CD4-positive, alpha-beta T cell treated with Interleukin-1 beta for 1 hour (primary cell): ENCODE results near the gene SLC1A4.
A peak's percentile ranks its signal among the peaks of the same experiment; 100 is the strongest.
"Not testable (repeated sequence)": the region's sequence is repeated elsewhere in the genome, so short reads cannot be mapped to it uniquely, and the experiment has no call there.

Experiments
- DNase-seq, 2 donors: peaks; one replicate each; pipeline ENCODE4 v3.0.0-alpha.2; 2020 to 2022

The SLC1A4 gene

DNA sequence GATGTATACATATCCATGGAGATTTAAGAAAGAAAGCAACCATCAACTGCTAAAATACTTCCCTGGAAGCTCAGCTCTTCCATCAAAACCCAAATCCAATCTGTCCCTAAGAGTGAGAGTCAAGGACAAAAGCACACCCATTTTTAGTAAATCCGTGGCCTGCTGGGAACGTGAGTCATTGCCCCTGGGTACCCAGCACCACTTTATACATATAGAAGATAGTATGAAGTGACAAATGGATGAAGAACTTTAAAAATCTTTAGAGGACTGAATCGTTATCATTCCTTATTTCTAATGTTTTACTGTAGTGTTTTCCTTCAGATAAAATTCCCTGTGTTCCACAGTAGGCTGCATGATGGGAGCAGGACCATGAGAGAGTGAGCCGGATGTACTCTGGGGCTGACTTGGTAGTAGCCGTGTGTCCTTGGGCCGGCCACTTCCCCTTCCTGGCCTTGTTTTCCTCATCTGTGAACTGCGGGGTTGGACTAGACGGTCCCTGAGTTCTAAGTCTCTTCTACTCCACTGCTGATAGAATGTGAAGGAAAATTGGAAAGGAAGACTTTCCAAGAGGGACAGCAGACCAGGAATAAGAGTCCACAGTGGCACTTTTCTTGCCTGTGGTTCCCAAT lies 38.5 kb downstream of the SLC1A4 start:
- DNase-seq: no peak

DNA sequence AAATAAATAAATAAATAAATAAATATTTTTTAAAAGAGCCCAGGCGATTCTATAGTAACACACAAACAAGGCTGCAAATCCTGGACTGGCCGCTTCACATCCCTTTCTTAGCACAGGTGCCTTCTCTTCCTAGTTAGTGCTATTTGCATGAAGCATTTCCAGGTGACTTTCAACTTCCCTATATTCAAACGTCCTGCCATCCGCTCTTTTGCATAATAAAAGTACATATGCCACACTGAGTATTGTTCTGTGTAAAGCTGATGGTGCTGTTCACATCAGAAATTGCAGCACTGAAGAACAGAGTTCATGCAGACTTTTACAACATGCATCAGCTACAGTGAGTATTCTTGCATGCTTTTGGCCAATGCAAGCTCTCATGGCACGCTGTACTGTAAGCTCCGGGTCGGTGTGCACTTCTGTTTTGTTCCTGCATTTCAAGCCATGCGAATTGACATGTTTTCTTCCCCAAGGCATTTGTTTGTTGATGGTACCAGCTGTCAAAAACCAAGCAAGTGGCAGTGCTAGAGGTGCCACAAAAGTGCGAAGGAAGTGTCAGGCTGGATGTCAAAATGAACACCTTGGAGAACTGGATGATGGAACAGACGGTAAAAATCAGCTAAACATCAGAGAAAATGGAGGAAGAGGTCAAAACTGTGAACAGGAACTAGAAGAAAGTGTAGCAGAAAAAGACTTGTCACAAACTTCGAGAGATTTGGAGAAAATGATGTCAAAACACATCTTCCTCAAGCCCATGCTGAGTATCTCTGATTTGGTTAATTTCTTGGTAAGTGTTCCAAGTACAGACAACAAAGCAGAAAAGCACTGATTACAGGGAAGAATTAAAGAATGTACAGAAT lies 41.5 kb downstream of the SLC1A4 start:
- DNase-seq: peak in 1 of 2 donors; percentile 12

DNA sequence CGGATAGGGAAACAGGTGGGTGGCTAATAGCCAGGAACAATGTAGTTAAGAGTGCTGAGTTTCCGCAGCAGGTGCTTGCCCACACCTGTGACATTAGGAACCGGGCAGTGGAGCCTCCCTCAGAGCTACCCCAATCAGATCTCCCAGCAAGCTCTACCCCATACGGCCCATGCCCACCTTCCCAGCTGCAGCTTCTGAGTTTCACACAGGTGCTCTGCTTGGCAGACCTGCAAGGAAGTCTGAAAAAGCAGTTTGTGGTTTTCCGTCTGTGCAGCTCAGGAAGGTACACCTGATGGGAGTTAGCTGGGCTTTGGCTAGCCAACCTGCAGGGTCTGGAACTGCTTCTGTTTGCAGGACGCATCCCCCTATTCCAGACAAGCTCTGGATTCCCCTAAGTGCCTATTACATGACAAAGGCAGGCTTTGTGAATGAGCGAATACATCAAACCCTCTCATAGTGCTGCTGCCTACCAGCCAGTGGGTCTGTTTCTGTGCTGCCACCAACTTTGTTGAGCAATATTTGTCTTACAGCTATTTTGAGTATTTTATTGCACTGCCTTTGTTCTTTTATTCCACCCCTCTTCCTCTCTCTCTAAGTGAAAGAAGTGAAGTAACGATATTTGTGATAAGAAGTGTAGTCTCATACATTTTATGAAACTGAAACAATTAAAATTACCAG lies 42.3 kb downstream of the SLC1A4 start:
- DNase-seq: peak; percentile 10 to 22

DNA sequence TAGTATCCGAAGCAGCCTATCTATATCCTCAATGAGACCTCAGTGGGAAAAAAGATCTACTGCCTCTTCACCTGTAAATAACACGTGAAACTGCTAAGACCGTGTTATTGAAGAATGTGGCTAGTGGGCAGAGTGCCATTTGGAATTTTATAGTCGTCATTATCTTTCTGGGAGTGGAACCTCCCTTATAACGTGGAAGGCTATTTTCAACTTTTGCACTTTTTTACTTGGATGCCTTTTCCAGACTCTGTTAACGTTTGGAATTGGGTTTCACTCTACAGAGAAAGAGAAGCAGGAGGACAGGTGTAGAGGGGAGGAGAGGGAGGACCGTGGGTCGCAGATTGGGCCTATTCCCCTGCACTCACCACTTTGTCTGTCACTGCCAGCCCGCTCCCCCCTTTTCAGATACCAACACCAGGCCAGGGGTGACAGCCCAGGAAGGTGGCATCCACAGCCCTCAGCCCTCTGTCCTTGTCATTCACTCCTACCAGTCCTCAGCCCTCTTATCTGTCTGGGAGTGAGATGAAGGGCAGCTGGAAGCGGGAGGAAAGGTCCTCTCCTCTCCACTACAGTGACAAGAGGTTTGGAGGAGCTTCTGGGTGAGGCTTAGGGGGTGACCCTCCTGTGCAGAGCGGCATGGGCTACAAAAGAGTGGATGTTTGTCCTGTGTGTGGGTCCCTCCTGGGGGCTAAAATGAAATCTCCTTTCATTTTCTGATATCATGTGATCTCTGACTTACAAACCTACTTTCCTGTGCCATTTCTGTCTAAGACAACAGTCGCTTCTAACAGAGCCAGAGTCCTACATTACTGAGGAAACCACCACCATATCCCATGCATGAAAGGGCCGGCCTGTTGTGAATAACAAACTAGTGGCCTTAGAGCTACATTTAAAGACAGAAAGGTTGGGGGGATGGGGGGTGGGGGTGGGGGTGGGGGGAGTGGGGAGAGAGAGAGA lies 43.1 kb downstream of the SLC1A4 start:
- no peak for DNase-seq

DNA sequence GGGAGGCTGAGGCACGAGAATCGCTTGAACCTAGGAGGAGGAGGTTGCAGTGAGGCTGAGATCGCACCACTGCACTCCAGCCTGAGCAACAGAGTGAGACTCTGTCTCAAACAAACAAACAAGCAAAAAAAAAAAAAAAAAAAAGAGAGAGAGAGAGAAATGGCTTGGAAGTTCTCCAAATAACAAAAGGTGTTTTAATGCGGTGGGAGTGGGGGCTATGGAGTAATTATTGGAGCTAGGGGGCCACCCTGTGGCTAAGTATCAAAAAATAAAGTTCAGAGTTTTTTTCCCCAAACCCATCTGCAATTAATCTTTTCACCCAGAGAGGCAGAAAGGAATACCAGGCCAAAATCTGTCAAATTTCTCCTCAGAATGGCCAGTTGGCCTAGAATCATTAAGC lies 44.0 kb downstream of the SLC1A4 start:
- peak in 1 of 2 donors; percentile 25 for DNase-seq

DNA sequence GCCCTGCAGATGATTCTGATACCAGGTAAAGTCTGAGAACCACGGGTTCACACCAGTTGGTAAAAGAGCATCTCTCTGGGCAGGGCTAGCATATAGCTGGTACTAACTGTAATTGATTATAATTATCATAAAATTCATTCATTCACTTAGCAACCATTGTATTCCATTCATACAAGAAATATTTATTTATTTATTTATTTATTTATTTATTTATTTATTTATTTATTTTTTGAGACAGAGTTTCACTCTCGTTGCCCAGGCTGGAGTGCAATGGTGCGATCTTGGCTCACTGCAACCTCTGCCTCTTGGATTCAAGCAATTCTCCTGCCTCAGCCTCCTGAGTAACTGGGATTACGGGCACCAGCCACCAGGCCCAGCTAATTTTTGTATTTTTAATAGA lies 44.5 kb downstream of the SLC1A4 start:
- not testable (repeated sequence) for DNase-seq

DNA sequence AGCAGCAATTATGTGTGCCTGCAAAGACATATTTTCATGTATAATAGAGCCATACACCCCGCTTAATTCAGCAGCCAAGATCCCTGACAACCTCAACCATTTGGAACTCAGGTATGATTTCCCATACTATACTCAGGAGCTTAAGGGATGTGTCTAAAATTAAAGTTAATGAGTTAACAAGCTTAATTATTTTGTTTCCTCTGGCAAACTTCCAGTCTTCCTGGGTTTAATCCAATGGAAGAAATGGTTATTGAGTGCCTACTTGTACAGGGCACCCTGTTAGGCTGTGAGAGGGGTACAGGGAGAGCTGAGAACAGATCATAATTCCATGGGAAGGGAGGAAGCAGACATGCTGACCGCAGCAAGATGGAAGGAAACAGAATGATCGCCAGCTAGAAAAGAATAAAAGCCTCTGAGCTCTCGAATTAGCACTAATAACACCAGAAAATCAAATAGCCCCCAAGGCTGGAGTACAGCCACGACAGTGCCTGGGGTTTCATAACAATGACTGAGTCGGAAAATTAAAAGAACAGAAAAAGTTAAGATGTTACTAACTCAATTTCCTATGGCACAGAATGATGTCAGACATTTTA lies 46.2 kb downstream of the SLC1A4 start:
- no peak for DNase-seq

DNA sequence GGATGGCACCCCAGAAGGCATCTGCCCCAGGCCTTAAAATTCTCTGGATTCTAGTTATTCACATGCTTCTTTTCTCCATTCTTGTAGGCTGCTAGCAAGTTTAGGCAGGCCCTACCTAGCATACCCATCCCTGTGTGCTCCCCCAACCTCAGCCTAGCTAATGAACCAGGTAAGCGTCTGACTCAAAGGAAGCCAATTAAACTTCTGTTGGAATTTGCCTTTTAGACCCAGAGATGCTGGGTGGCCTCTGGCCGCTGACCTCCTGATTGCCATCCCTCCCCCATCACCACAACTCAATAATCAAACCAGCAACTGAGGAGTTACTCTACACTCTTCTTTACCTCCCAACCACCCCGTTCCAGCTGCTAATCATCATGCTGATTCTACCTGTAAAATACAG lies 48.0 kb downstream of the SLC1A4 start:
- DNase-seq: no peak

DNA sequence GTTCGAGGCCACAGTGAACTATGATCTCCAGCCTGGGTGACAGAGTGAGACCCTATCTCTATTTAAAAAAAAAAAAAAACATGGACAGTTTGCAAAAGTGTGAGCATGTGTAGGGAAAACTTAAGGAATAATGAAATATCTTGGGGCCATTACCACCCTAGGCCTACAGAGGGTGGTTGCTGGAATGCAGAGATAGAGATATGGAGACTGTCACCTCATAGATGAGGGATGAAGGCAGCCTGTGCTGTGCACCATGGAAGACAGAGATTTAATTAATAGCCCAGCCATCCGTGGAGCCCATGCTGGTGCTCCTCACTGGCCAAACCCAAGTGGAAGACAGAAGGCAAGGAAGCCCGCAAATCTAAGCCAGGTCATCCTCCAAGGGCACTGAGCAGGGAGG lies 50.4 kb downstream of the SLC1A4 start:
- DNase-seq: no peak

DNA sequence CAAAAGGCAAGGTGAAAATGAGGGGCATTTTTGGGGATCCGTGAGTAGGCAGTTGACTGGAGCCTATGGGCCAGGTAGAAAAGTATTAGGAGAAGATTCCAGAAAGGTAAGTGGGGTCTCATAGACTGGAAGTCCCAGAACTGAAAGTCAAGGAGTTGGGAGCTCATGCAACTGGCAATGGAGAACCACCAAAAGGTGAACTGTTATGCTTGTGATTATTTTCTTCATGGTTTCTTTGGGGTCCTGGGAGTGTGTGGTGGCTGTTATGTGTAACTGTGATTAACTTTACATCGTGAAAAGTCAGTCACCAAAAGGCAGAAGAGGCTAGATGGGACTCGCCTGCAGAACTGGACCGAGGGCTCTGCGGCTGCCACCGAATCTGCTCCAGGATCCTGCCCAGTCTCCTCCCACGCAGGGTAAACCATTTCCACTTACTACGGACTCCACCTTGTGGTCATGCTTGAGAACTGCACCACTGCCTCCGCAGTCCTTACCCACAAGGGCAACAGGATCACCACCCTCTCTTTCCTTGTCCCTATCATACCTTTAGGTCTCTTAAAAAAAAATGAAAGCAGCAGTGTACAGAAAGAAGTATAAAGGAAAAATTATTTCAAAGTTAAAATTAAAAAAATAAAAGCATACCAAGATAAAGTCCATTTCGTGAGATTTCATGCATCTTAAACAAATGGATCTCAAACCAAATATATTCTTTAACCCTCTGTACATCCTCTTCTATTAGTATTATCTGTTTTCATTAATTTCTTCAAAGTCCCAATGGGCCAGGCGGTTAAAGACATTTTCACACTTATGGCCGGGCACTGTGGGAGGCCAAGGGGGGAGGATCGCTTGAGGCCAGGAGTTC lies 51.4 kb downstream of the SLC1A4 start:
- DNase-seq: peak; percentile 78 to 81

DNA sequence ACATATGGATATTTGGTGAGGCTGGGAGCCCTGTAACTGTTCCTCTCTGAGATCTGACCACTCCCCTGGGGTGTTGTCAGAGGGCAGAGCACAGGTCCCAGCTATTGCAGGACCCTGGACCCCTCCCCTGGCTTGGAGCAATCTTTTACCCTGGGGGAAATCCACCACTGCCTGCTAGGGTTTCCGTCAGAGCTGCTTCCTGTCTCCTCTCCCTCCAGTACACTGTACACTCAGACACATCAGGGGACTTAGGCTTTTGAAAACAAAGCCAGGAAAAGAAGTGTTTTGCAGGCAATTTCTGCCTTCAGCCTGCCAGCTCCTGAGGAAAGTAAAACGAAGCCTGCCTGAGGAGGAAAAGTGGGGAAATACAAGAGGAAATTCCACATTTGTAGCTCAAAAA lies 53.8 kb downstream of the SLC1A4 start:
- DNase-seq: no peak

DNA sequence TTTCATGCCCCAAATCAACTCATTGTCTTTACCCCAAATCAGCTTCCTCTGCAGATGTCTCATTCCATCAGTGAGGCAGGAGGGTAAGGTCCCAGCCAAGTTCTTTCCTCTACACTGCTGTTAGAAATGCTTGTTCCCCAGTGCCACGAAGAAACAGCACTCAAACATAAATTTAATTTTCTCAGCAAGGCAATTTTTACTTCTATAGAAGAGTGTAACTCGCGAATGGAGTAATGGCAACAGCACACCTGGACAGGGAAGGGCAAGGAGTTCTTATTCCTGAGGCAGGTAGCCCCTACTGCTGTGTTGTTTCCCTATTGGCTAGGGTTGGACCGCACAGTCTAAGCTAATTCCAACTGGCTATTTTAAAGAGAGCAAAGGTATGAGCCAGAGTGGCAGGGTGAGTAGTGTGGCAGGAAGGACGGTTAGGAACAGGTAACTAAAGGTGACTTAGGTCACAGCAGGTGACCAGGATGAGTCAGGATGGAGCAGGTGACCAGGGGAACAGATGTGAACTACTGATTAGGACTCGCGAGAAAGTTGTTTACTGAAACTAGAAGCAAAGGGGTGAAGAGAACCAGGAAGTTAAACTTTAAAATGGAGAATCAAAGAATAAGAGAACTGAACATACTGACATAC lies 55.0 kb downstream of the SLC1A4 start:
- DNase-seq: no peak

DNA sequence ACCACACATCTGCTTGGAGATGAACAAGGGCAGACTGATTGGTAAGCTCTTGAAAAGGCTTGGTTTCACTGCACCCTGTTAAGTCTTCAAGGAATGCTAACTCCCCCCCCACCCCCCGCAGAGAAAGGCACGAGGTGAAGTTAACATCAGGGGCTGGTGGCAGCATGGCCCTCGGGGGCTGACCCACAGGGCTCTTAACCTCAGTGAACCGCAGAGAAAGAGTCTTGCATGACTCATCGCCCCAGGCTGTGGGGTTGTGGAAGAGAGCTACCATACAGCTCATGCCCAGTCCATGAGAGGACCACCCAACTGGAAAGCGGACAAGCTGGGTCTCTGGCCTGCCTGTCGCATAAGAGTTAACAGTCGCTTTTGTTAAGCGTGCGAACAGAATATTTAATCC lies 56.5 kb downstream of the SLC1A4 start:
- DNase-seq: no peak

DNA sequence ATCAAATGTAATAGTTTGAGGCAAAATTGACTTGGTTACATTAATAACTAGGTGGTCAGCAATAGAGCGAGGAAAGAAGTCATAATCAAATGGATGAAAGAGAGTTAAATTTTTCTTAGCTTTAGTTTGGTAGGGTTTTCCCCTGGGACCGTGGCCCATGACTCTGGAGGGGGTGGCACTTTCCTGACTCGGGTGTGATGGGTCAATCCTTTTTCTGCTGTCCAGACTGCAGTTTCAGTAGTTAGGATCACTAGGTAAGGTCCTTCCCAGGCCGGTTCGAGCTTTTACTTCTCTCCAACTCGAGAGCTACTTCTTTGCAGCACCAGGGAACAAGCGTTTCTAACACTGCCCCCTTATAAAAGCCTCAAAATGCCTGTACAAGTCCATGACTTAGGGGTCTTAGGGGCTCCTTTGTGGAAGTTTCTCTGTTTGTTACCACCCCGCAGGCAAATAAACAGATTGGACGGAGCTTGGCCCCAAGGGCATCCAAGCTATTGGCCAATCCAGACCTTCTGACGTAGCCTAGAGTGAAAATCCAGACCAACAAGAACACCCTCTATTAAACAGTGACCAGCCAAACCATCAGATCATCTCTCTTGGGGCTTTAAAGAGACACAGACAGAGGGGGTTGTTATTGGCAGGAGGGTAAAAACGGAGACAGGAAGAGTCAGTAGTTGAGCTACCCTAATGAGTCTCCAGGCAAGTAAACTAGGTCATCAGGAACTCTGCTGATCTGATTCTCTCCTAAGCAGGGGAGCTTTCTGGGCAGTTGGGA lies 57.6 kb downstream of the SLC1A4 start:
- no peak for DNase-seq

DNA sequence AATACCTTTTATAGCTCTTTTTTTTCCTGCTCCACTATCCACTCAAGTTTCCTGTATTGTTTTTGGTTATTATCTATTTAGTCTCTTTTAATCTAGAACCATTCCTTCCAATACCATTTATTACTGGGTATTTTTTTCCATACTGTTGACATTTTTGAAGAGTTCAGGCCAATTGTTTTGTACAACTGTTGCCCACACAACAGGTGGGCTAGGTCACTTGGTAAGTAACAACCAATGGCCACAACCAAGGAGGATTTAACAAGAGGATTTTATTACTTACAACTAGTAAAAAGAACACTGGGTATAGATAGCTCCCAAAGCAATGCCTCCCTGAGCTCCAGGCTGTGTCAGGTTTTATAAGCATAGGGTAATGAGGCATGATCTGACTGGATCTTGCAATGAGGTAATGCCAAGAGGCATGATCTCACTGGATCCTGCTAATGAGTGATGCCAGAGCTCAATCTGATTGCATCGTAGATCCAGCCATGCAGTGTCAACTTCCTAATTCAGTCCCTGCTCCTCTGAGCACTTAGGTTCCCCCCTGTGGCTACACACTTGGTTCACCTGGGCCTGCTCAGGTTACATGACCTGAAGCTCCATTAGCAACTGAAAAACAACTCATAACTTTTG lies 59.9 kb downstream of the SLC1A4 start:
- no peak for DNase-seq

DNA sequence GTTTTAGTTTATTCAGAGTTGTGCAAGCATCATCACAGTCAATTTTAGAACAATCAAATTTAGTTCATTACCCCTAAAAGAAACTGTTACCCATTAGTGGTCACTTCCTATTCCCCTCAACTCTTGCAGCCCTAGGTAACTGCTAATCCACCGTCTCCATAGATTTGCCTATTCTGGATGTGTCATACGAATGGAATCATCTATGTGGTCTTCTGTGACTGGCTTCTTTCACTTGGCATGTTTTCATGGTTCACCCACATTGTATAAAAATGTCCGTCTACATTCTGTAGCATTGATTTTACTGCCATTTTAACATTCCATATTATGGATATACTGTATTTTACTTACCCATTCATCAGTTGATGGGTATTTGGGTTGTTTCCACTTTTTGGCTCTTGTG lies 61.7 kb downstream of the SLC1A4 start:
- no peak for DNase-seq

DNA sequence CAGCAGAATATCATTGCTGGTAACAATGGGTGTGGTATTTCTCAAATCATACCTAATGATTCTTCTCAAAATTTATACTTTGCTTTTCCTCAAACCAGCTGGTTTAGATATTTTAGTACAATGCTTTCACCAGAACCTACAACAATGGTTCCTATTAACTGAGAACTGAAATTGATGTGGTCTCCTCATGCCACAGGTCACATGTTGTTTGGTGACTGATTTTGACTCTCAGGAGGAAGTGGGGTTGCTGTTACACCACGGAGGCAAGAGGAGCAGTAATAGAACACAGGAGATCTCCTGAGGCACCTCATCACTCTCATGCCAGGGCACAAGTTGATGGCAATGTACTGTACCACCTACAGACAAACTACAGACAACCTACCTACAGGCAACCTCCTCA lies 64.0 kb downstream of the SLC1A4 start:
- DNase-seq: peak; percentile 46 to 56

DNA sequence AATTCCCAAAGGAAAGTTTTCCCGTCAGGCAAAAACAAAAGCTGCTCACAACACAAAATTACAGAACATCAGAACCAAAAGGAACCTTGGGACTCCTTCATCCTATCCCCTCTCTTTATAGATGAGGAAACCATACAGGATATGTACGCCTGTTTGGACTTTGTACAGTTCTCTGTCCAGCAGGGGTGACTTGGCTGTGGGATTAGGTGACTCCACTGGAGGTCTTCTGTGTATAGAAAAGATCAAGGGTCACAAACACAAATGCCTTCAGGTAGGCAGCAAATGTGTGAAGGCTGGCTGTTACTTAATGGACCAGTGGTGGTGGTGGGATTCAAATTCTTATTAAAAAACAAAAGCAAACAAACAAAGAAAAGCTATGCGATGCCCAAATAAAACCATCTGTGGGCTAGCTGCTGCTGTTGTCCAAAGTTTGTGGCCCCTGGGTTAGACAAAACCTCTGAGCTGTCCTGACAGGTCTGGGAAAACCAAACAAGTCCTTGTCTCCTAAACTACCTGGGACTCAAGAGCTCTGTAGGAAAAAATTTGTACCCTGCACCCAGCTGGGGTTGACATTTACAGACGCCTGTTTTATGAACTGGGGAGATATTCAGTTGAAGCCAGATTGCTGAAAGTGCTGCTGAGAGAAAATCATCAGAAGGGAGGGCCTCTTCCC lies 65.7 kb downstream of the SLC1A4 start:
- no peak for DNase-seq
